Astrocyte of the cerebellum (primary cell): Measurements from ENCODE around the gene CGN.

Experiments
- DNase-seq: peaks from one replicate; pipeline ENCODE4 v3.0.0-alpha.2; 2011; ENCODE audit warnings: low read depth
- H3K4me3 ChIP-seq: 2 replicates; pipeline ENCODE4 v1.5.1; 2011; ENCODE audit warnings: mild to moderate bottlenecking, low read depth, low read length, moderate library complexity
- in situ Hi-C: cut with HindIII; loops from 2 replicates; pipeline ENCODE4 v1.10.0; 2017; ENCODE audit warnings: low sequenced_read_pairs
- TF ChIP-seq, protein P1 (sequence below): IDR thresholded peaks from 2 replicates; pipeline ENCODE4 v1.5.1; 2012; ENCODE audit warnings: low read length, low read depth, moderate library complexity, mild to moderate bottlenecking; ENCODE audit errors: missing control alignments

CGN gene

DNA sequence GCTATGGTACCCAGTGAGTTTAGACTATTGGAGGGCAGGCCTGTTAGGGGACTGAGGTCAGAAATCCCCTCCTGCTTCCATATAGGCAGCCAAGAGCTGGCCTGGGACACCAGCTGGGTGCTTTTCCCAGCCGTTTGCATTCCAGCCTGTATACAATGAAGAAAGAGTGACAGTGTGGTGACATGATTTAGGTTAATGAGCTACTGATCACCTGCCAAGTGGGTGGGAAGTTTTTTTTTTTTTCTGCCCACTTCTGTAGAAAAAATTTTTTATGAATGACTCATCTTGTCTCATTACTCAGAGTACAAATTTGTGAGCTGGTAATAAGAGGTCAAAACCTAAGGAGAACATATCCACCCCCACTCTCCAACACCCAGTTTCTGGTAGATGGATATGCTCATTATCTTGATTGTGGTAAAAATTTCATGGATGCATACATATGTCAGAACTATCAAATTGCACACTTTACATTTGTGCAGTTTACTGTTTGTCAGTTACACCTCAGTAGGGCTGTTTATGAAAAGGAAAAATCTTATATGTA lies 16.4 kb upstream of the CGN start:
- TF ChIP-seq, protein P1, sequence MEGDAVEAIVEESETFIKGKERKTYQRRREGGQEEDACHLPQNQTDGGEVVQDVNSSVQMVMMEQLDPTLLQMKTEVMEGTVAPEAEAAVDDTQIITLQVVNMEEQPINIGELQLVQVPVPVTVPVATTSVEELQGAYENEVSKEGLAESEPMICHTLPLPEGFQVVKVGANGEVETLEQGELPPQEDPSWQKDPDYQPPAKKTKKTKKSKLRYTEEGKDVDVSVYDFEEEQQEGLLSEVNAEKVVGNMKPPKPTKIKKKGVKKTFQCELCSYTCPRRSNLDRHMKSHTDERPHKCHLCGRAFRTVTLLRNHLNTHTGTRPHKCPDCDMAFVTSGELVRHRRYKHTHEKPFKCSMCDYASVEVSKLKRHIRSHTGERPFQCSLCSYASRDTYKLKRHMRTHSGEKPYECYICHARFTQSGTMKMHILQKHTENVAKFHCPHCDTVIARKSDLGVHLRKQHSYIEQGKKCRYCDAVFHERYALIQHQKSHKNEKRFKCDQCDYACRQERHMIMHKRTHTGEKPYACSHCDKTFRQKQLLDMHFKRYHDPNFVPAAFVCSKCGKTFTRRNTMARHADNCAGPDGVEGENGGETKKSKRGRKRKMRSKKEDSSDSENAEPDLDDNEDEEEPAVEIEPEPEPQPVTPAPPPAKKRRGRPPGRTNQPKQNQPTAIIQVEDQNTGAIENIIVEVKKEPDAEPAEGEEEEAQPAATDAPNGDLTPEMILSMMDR: no peak
- peak; percentile 49 for DNase-seq
- in situ Hi-C loops: no loop called here
- H3K4me3 ChIP-seq: no peak overlapping the region

GRCh38 chr1:151495316-151495715 lies 15.9 kb upstream of the CGN start:
- in situ Hi-C loops: no loop called here
- no peak overlapping the region for H3K4me3 ChIP-seq
- no peak for DNase-seq
- TF ChIP-seq, protein P1: no peak

GRCh38 chr1:151499365-151499764 lies 11.8 kb upstream of the CGN start:
- TF ChIP-seq, protein P1: no peak
- no peak overlapping the region for H3K4me3 ChIP-seq
- in situ Hi-C loops: no loop called here
- no peak for DNase-seq

DNA sequence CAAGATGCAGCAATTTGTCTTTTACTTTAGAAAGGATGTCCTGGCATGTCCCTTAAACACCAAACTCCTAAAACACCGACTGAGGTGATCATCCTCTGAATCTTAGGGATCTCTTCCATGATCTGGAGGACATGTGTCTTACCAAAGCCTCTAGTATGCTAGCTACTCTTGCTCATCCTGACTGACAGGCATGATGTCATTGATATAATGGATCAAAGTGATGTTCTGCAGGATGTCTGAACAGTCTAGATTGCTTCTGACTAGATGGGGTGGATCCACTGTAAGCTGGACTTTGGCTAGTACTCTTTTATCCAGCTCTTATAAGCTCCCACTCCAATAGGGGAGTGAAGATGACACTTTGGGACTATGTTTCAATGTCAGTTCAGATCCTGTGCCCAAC lies 11.3 kb upstream of the CGN start:
- no peak overlapping the region for H3K4me3 ChIP-seq
- in situ Hi-C loops: no loop called here
- TF ChIP-seq, protein P1: no peak
- no peak for DNase-seq

- TF ChIP-seq, protein P1: peak; percentile 20
- DNase-seq: no peak
- in situ Hi-C loops: no loop called here
- H3K4me3 ChIP-seq: no peak overlapping the region
These were observed 9.7 kb upstream of the CGN start for GRCh38 chr1:151501474-151501873.

DNA sequence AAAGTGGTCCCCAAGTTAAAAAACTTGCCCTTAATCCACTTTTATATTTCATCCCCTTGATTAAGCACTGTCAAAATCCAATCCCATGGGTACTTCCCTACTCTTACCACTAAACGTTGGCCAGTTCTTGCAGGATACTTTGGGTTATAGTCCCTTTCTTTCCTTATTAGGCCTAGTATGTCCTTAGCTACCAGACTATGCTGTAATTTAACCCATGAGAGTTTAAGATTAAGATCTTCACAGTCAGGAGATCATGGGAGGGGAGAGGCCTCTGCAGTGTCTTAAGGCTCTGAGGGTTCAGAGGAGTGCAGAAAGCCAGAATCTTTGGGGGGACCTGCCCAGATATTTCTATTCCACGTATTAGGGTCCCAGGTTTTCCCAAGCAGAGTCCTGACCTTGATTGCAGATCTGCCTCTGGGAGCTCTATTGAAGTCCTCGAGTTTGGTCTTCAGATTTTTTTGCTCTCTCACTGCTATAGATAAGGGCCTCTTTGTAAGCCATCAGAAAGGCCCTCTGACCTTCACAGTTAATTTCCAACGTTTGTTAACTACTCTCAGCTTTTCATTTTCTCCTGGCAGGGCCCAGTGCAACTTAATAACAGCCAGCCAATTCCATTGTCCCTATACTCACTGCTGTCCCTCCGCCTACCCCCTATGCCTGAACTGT lies 9.0 kb upstream of the CGN start:
- H3K4me3 ChIP-seq: no peak overlapping the region
- TF ChIP-seq, protein P1: no peak
- in situ Hi-C loops: no loop called here
- DNase-seq: no peak
